A549 (cell line): ENCODE results near the gene DPY19L3.

Experiments
- POLR2A ChIP-seq: IDR thresholded peaks from 2 replicates; pipeline ENCODE4 v1.6.1; 2012; ENCODE audit warnings: mild to moderate bottlenecking, low read length
- TF ChIP-seq, protein P1 (sequence below): fragments of >200 bp; sonication (Bioruptor Twin); formaldehyde crosslinking; IDR thresholded peaks from 3 replicates; pipeline ENCODE4 v1.5.1; 2016
- TF ChIP-seq, protein P2 (sequence below): IDR thresholded peaks from 2 replicates; pipeline ENCODE4 v1.6.1; 2012

DNA sequence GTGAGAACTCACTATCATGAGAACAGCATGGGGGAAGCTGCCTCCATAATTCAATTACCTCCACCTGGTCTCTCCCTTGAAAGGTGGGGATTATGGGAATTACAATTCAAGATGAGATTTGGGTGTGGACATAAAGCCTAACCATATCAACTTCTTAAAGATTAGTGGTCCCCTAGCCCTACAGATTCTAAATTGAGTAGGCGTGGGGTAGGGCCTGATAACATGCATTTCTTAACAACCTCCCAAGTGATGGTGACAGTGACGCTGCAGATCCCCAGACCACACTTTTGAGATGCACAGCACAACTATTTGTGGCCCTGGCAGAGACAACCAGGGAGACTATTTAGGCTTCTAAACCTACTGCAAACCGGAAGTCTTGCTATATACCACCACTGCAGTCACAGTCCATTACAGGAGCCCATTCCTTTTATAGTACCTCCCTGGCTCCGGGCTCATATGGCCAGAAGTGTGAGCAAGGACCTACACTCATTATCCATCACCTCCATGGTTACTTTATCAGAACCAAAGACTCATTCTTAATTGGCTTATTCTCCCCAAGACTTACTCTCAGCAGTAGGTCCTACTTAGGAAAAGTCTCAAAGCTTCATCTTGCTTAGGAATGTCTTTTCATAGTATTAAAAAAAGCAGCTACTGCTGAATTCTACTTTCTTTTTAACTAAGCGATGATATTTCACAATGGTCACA lies 2.1 kb upstream of the DPY19L3 start:
- TF ChIP-seq, protein P1, sequence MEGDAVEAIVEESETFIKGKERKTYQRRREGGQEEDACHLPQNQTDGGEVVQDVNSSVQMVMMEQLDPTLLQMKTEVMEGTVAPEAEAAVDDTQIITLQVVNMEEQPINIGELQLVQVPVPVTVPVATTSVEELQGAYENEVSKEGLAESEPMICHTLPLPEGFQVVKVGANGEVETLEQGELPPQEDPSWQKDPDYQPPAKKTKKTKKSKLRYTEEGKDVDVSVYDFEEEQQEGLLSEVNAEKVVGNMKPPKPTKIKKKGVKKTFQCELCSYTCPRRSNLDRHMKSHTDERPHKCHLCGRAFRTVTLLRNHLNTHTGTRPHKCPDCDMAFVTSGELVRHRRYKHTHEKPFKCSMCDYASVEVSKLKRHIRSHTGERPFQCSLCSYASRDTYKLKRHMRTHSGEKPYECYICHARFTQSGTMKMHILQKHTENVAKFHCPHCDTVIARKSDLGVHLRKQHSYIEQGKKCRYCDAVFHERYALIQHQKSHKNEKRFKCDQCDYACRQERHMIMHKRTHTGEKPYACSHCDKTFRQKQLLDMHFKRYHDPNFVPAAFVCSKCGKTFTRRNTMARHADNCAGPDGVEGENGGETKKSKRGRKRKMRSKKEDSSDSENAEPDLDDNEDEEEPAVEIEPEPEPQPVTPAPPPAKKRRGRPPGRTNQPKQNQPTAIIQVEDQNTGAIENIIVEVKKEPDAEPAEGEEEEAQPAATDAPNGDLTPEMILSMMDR: no peak
- TF ChIP-seq POLR2A: no peak
- TF ChIP-seq, protein P2, sequence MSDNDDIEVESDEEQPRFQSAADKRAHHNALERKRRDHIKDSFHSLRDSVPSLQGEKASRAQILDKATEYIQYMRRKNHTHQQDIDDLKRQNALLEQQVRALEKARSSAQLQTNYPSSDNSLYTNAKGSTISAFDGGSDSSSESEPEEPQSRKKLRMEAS: no peak
